T-cell (primary cell): ENCODE measurements around the gene GPC5. TPM values are rescaled to one million over a fixed set of nuclear protein-coding genes. Genes with fewer than 3 reads are reported as not detected.

Experiments used
- ATAC-seq, 4 experiments: fragments of 200-7000 bp in 3 of 4; fragments of 150-1000 bp in 1 of 4; cut with Tn5 transposase; replicated peaks in 1 of 4; 1 replicate in 3 of 4; 2 replicates in 1 of 4; pipeline ENCODE4 v1.10.0; 2021; ENCODE audit warnings: moderate library complexity in 3 of 4, mild to moderate bottlenecking in 2 of 4, moderate number of reproducible peaks in 1 of 4
- CTCF ChIA-PET, 2 donors: fragments of 300-600 bp; sonication (Branson Sonifier 250); formaldehyde crosslinking; loops; one replicate each; lab custom pipeline; 2022; ENCODE audit warnings: antibody characterized with exemption in 2 of 2; lab: Charles Lee
- POLR2A ChIA-PET, 2 donors: fragments of 300-600 bp; sonication (Branson Sonifier 250); formaldehyde crosslinking; loops; one replicate each; lab custom pipeline; 2022; ENCODE audit warnings: antibody characterized with exemption in 2 of 2; lab: Charles Lee
- DNase-seq, 35 experiments: peaks; one replicate each; pipeline versions ENCODE4 v3.0.0 to v3.0.0-alpha.2; 2013 to 2023
- H3K27ac ChIP-seq: one replicate; pipeline ENCODE4 v1.5.1; 2013; ENCODE audit warnings: low read length
- H3K27me3 ChIP-seq, 2 experiments: replicated peaks in 1 of 2; 1 replicate in 1 of 2; 2 replicates in 1 of 2; pipeline versions ENCODE4 v1.6.1 to v1.7.0; 2013; ENCODE audit warnings: low read length in 1 of 2, mixed read lengths in 1 of 2; ENCODE audit not compliant: control insufficient read depth in 2 of 2, insufficient read depth in 2 of 2; ENCODE audit errors: extremely low read depth in 1 of 2
- H3K36me3 ChIP-seq, 2 donors: 1 replicate in 1 of 2; 2 replicates in 1 of 2; pipeline versions ENCODE4 v1.6.1 to v1.7.0; 2013; ENCODE audit warnings: low read length in 1 of 2; ENCODE audit not compliant: control insufficient read depth in 2 of 2, insufficient read depth in 1 of 2; ENCODE audit errors: extremely low read depth in 1 of 2
- H3K4me1 ChIP-seq, 2 experiments: 1 replicate in 1 of 2; 2 replicates in 1 of 2; pipeline versions ENCODE4 v1.6.1 to v1.7.0; 2013; ENCODE audit warnings: low read length in 2 of 2, mixed read lengths in 1 of 2; ENCODE audit not compliant: insufficient read depth in 2 of 2, control insufficient read depth in 1 of 2; ENCODE audit errors: extremely low read depth in 1 of 2
- H3K4me3 ChIP-seq, 2 donors: 1 replicate in 1 of 2; 2 replicates in 1 of 2; pipeline versions ENCODE4 v1.5.1 to v1.7.0; 2013; ENCODE audit warnings: mild to moderate bottlenecking in 2 of 2, low read length in 1 of 2, moderate library complexity in 1 of 2; ENCODE audit not compliant: control insufficient read depth in 1 of 2; ENCODE audit errors: extremely low read depth in 1 of 2
- H3K9me3 ChIP-seq: 2 replicates; pipeline ENCODE4 v1.7.0; 2013
- H3K27ac Mint-ChIP-seq, 2 donors: one replicate each; pipeline ENCODE4 v1.8.0; 2020 to 2021; ENCODE audit warnings: mild to moderate bottlenecking in 2 of 2, mixed read lengths in 2 of 2
- H3K27me3 Mint-ChIP-seq, 2 donors: one replicate each; pipeline ENCODE4 v1.8.0; 2021 to 2022; ENCODE audit warnings: mixed read lengths in 2 of 2
- H3K36me3 Mint-ChIP-seq: one replicate; pipeline ENCODE4 v1.8.0; 2021; ENCODE audit warnings: mixed read lengths
- H3K4me1 Mint-ChIP-seq, 3 donors: one replicate each; pipeline ENCODE4 v1.8.0; 2020 to 2022; ENCODE audit warnings: mixed read lengths in 3 of 3, mild to moderate bottlenecking in 1 of 3
- H3K4me3 Mint-ChIP-seq, 3 donors: one replicate each; pipeline ENCODE4 v1.8.0; 2020 to 2022; ENCODE audit warnings: mild to moderate bottlenecking in 3 of 3, mixed read lengths in 3 of 3, moderate library complexity in 3 of 3
- H3K9me3 Mint-ChIP-seq, 3 donors: one replicate each; pipeline ENCODE4 v1.8.0; 2020 to 2022; ENCODE audit warnings: mixed read lengths in 3 of 3
- WGBS: methylation state at CpG from one replicate; pipeline ENCODE4 v1.1.5; 2013; ENCODE audit warnings: missing lambda C conversion rate; ENCODE audit not compliant: insufficient coverage; 5-methylcytosine and 5-hydroxymethylcytosine counted together
- total RNA-seq, 35 experiments: library from RNA in 6 of 35; stranded (reverse) in 6 of 35; fragments of 120-200 nt in 1 of 35; gene quantifications; one replicate each; pipeline versions ENCODE4 v1.2.1 to v1.2.4 and lab custom pipeline; 2013 to 2026

Gene GPC5
- total RNA-seq, 5 donors from 2014 or later (not counting 1 experiment from before 2014, with no cell fraction given): 0.12 to 0.39 (median 0.26) TPM

GRCh38 chr13:92549276-92549675 lies 1150.9 kb downstream of the GPC5 start:
- Histone ChIP-seq H3K27ac (no peak overlapping the region), H3K36me3 (no peaks in the 10 kb centered on the region), H3K4me1 (no peaks in the 10 kb centered on the region), H3K27me3 (no peaks in the 10 kb centered on the region), H3K9me3 (no peaks in the 10 kb centered on the region), H3K4me3 (no peak overlapping the region)
- CTCF ChIA-PET: no interaction called here
- Mint-ChIP-seq H3K4me3 (no peak overlapping the region), H3K4me1 (no peaks in the 10 kb centered on the region), H3K27ac (no peak overlapping the region), H3K9me3 (peaks cover 0 to 4% (median 3%) of the 10 kb centered on the region in 3 donors), H3K27me3 (no peaks in the 10 kb centered on the region), H3K36me3 (no peaks in the 10 kb centered on the region)
- ATAC-seq (no peak), DNase-seq (no peak)
- no CpG with 5 or more reads among the region's 1 CpG for WGBS
- POLR2A ChIA-PET: no interaction called here

DNA sequence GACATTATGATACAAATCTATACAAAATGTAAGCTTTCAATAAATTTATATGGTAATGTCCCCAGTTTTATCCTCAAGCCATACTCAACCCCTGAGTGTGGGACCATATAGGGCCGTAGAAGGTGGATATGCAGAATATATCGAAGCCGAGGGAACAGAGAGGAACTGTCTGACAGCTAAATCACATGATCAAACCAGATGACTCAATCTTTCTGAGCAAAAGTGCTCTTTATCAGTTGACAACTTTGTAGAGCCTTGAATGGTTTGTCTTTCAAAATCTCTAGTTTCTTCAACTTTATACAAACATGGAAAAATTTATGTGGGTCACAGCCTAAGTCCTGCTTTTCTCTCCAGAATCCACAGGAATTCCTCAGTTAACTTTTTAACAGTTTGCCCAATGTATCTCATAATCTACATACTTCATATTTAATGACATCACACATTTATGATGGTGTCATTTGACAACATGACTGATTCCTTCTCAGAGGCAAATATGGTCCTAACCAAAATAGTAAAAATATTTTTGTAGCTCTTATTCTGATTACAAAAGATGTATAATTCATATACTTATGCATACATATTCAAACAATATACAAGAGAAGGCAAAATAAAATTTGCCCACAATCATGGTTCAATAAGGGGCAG lies 1155.2 kb downstream of the GPC5 start:
- Mint-ChIP-seq H3K36me3 (no peaks in the 10 kb centered on the region), H3K9me3 (peaks cover 0 to 3% (median 0%) of the 10 kb centered on the region in 3 donors), H3K4me1 (no peaks in the 10 kb centered on the region), H3K27me3 (no peaks in the 10 kb centered on the region), H3K27ac (no peak overlapping the region), H3K4me3 (no peak overlapping the region)
- ChIA-PET CTCF (no interaction called here), POLR2A (no interaction called here)
- no peaks in the 10 kb centered on the region for H3K27me3 ChIP-seq
- no peaks in the 10 kb centered on the region for H3K4me1 ChIP-seq
- H3K9me3 ChIP-seq: no peaks in the 10 kb centered on the region
- DNase-seq (no peak), ATAC-seq (no peak)
- 85% methylated on average over 3 of the region's 3 CpGs for WGBS
- no peak overlapping the region for H3K4me3 ChIP-seq
- H3K36me3 ChIP-seq: no peaks in the 10 kb centered on the region
- no peak overlapping the region for H3K27ac ChIP-seq

GRCh38 chr13:92560883-92561282 lies 1162.5 kb downstream of the GPC5 start:
- Mint-ChIP-seq H3K4me1 (no peaks in the 10 kb centered on the region), H3K4me3 (no peak overlapping the region), H3K36me3 (no peaks in the 10 kb centered on the region), H3K27me3 (no peaks in the 10 kb centered on the region), H3K9me3 (peaks cover 3 to 12% (median 4%) of the 10 kb centered on the region in 3 donors), H3K27ac (no peak overlapping the region)
- no CpG with 5 or more reads among the region's 5 CpGs for WGBS
- ChIA-PET CTCF (no interaction called here), POLR2A (no interaction called here)
- H3K27me3 ChIP-seq: no peaks in the 10 kb centered on the region
- H3K9me3 ChIP-seq: no peaks in the 10 kb centered on the region
- H3K36me3 ChIP-seq: no peaks in the 10 kb centered on the region
- no peaks in the 10 kb centered on the region for H3K4me1 ChIP-seq
- H3K27ac ChIP-seq: no peak overlapping the region
- no peak overlapping the region for H3K4me3 ChIP-seq
- no peak for ATAC-seq
- no peak for DNase-seq

GRCh38 chr13:92564942-92565341 lies 1166.5 kb downstream of the GPC5 start:
- ATAC-seq: no peak
- POLR2A ChIA-PET: no interaction called here
- Histone ChIP-seq H3K4me1 (no peaks in the 10 kb centered on the region), H3K27ac (no peak overlapping the region), H3K27me3 (no peaks in the 10 kb centered on the region), H3K36me3 (no peaks in the 10 kb centered on the region), H3K9me3 (no peaks in the 10 kb centered on the region), H3K4me3 (no peak overlapping the region)
- Mint-ChIP-seq H3K9me3 (peaks cover 4 to 14% (median 5%) of the 10 kb centered on the region in 3 donors), H3K4me1 (no peaks in the 10 kb centered on the region), H3K27ac (no peak overlapping the region), H3K4me3 (no peak overlapping the region), H3K36me3 (no peaks in the 10 kb centered on the region), H3K27me3 (no peaks in the 10 kb centered on the region)
- no peak for DNase-seq
- WGBS: no CpG with 5 or more reads among the region's 2 CpGs
- CTCF ChIA-PET: no interaction called here

- Histone ChIP-seq H3K4me3 (no peak overlapping the region), H3K4me1 (no peaks in the 10 kb centered on the region), H3K36me3 (no peaks in the 10 kb centered on the region), H3K27ac (no peak overlapping the region), H3K9me3 (no peaks in the 10 kb centered on the region), H3K27me3 (no peaks in the 10 kb centered on the region)
- POLR2A ChIA-PET: interaction anchor here in 1 of 2 donors (0.6 kb wide), 1 partner anchor 1988 kb away, joined by 3 read pairs; no protein-coding TSS in a partner anchor
- H3K9me3 Mint-ChIP-seq: peaks cover 4 to 11% (median 5%) of the 10 kb centered on the region in 3 donors
- no peaks in the 10 kb centered on the region for H3K4me1 Mint-ChIP-seq
- H3K27me3 Mint-ChIP-seq: no peaks in the 10 kb centered on the region
- ATAC-seq (no peak), DNase-seq (no peak)
- H3K36me3 Mint-ChIP-seq: no peaks in the 10 kb centered on the region
- CTCF ChIA-PET: no interaction called here
- no peak overlapping the region for H3K27ac Mint-ChIP-seq
- no peak overlapping the region for H3K4me3 Mint-ChIP-seq
Observed at GRCh38 chr13:92566767-92567166, 1168.3 kb downstream of the GPC5 start.

- H3K27ac ChIP-seq: no peak overlapping the region
- POLR2A ChIA-PET: no interaction called here
- Mint-ChIP-seq H3K4me1 (no peaks in the 10 kb centered on the region), H3K4me3 (no peak overlapping the region), H3K9me3 (peaks cover 0 to 11% (median 0%) of the 10 kb centered on the region in 3 donors), H3K27me3 (no peaks in the 10 kb centered on the region), H3K36me3 (no peaks in the 10 kb centered on the region), H3K27ac (no peak overlapping the region)
- H3K4me1 ChIP-seq: no peaks in the 10 kb centered on the region
- CTCF ChIA-PET: no interaction called here
- H3K27me3 ChIP-seq: no peaks in the 10 kb centered on the region
- H3K4me3 ChIP-seq: no peak overlapping the region
- DNase-seq: no peak
- H3K36me3 ChIP-seq: no peaks in the 10 kb centered on the region
- WGBS: 72% methylated on average over 2 of the region's 4 CpGs
- no peaks in the 10 kb centered on the region for H3K9me3 ChIP-seq
- no peak for ATAC-seq
Observed at GRCh38 chr13:92572190-92572589, 1173.8 kb downstream of the GPC5 start.
